ENCODE data around the gene FKBP1A. TPM values are rescaled to one million over a fixed set of nuclear protein-coding genes. Genes with fewer than 3 reads are reported as not detected.
A peak's percentile ranks its signal among the peaks of the same experiment; 100 is the strongest.

FKBP1A gene
- total and polyA plus RNA-seq, 9 of the 15 experiments (the other 6 are each of a cell fraction or from before 2014, with no cell fraction given) = 48.8 to 502 (median 89.6) TPM

DNA sequence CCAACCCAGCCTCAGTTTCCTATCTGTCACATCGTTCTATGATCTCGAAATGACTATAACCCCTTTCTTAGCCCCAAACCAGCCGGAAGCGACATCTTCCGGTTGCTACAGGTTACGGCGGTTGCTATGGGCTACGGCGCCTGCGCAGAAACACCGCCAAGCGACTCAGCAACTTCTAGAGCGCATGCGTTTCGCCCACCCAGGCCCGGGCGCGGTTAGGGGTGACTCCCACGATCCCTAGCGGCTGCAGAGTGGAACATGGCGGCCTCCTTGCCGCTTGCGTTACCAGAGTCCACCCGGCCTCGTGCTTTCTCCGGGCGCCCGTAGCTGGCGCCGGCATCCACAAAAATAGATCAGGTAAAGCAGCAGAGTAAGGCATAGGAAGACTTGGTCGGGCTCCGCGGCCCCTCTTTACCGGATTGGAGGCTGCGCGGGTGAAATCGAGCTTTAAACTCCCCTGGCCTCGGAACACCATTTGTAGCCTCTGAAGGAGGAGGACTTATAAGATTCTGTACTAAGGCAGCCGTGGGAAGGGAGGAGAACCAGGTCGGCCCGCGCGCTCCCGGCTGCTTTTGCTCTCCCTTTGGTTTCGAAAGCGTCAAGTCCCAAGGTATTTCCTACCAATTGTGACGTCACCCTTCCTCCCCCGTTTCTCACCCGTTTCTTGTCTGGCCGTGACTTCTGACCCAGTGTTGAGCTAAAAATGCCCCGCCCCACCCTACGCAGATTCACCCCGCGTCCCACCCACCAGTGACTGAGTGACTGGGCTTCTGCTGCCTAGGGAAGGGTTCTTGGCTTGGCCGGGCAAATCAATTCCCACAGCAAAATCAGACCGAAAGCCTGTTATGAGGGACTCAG is 67.5 kb downstream of the FKBP1A start (continued):
- TF ChIP-seq, protein P1, sequence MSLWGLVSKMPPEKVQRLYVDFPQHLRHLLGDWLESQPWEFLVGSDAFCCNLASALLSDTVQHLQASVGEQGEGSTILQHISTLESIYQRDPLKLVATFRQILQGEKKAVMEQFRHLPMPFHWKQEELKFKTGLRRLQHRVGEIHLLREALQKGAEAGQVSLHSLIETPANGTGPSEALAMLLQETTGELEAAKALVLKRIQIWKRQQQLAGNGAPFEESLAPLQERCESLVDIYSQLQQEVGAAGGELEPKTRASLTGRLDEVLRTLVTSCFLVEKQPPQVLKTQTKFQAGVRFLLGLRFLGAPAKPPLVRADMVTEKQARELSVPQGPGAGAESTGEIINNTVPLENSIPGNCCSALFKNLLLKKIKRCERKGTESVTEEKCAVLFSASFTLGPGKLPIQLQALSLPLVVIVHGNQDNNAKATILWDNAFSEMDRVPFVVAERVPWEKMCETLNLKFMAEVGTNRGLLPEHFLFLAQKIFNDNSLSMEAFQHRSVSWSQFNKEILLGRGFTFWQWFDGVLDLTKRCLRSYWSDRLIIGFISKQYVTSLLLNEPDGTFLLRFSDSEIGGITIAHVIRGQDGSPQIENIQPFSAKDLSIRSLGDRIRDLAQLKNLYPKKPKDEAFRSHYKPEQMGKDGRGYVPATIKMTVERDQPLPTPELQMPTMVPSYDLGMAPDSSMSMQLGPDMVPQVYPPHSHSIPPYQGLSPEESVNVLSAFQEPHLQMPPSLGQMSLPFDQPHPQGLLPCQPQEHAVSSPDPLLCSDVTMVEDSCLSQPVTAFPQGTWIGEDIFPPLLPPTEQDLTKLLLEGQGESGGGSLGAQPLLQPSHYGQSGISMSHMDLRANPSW (CRISPR knock-in tag; IDR thresholded peaks at IDR 0.05) = no peak
- TF ChIP-seq RNF2 (IDR thresholded peaks at IDR 0.05) = peak; percentile 51; the same call in 1 of the 2 replicates
- TF ChIP-seq CHD4 (IDR thresholded peaks at IDR 0.05; ENCODE audit: insufficient read depth, insufficient replicate concordance, low read depth, low read length, poor library complexity, severe bottlenecking) = no peak
- TF ChIP-seq, protein P2, sequence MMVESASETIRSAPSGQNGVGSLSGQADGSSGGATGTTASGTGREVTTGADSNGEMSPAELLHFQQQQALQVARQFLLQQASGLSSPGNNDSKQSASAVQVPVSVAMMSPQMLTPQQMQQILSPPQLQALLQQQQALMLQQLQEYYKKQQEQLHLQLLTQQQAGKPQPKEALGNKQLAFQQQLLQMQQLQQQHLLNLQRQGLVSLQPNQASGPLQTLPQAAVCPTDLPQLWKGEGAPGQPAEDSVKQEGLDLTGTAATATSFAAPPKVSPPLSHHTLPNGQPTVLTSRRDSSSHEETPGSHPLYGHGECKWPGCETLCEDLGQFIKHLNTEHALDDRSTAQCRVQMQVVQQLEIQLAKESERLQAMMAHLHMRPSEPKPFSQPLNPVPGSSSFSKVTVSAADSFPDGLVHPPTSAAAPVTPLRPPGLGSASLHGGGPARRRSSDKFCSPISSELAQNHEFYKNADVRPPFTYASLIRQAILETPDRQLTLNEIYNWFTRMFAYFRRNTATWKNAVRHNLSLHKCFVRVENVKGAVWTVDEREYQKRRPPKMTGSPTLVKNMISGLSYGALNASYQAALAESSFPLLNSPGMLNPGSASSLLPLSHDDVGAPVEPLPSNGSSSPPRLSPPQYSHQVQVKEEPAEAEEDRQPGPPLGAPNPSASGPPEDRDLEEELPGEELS (CRISPR knock-in tag; IDR thresholded peaks at IDR 0.05; ENCODE audit: borderline replicate concordance) = no peak
- TF ChIP-seq ZNF561 (CRISPR knock-in tag; conservative IDR thresholded peaks at IDR 0.05) = no peak
- TF ChIP-seq NEUROD1 (IDR thresholded peaks at IDR 0.05; ENCODE audit: borderline replicate concordance, low read depth, low read length, partially characterized antibody) = peak; percentile 97
- TF ChIP-seq NFRKB (IDR thresholded peaks at IDR 0.05; ENCODE audit: low read depth) = peak; percentile 96
- TF ChIP-seq EZH2 (IDR thresholded peaks at IDR 0.05; ENCODE audit: borderline replicate concordance, low read depth, low read length) = no peak
- TF ChIP-seq KDM1A (IDR thresholded peaks at IDR 0.05) = no peak; a peak in 1 of 4 replicates
- no peak for TF ChIP-seq HDAC8 (tag; IDR thresholded peaks at IDR 0.05)
- TF ChIP-seq, protein P3, sequence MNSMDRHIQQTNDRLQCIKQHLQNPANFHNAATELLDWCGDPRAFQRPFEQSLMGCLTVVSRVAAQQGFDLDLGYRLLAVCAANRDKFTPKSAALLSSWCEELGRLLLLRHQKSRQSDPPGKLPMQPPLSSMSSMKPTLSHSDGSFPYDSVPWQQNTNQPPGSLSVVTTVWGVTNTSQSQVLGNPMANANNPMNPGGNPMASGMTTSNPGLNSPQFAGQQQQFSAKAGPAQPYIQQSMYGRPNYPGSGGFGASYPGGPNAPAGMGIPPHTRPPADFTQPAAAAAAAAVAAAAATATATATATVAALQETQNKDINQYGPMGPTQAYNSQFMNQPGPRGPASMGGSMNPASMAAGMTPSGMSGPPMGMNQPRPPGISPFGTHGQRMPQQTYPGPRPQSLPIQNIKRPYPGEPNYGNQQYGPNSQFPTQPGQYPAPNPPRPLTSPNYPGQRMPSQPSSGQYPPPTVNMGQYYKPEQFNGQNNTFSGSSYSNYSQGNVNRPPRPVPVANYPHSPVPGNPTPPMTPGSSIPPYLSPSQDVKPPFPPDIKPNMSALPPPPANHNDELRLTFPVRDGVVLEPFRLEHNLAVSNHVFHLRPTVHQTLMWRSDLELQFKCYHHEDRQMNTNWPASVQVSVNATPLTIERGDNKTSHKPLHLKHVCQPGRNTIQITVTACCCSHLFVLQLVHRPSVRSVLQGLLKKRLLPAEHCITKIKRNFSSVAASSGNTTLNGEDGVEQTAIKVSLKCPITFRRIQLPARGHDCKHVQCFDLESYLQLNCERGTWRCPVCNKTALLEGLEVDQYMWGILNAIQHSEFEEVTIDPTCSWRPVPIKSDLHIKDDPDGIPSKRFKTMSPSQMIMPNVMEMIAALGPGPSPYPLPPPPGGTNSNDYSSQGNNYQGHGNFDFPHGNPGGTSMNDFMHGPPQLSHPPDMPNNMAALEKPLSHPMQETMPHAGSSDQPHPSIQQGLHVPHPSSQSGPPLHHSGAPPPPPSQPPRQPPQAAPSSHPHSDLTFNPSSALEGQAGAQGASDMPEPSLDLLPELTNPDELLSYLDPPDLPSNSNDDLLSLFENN (IDR thresholded peaks at IDR 0.05; ENCODE audit: low read depth in 2 of 2, low read length in 2 of 2) = 0 out of 4 replicates have a peak, but pooled peaks of 1 of the 2 experiments have one; percentile 29
- no peak for TF ChIP-seq ZNF445 (CRISPR knock-in tag; IDR thresholded peaks at IDR 0.05; ENCODE audit: low read depth)
- TF ChIP-seq LCOR (CRISPR knock-in tag; IDR thresholded peaks at IDR 0.05) = no peak
- no peak for TF ChIP-seq ZNF282 (CRISPR knock-in tag; IDR thresholded peaks at IDR 0.05)
- no peak for TF ChIP-seq ZNF436 (CRISPR knock-in tag; IDR thresholded peaks at IDR 0.05)
- TF ChIP-seq SIRT6 (IDR thresholded peaks at IDR 0.05; ENCODE audit: low read depth, low read length) = no peak
- TF ChIP-seq ZNF77 (CRISPR knock-in tag; IDR thresholded peaks at IDR 0.05) = no peak

All from K562 (cell line).